ENCODE results near the gene SOX6. TPM values are rescaled to one million over a fixed set of nuclear protein-coding genes. Genes with fewer than 3 reads are reported as not detected.

The SOX6 gene
- total RNA-seq, 1 donor from 2014 or later: 1.4 TPM

DNA sequence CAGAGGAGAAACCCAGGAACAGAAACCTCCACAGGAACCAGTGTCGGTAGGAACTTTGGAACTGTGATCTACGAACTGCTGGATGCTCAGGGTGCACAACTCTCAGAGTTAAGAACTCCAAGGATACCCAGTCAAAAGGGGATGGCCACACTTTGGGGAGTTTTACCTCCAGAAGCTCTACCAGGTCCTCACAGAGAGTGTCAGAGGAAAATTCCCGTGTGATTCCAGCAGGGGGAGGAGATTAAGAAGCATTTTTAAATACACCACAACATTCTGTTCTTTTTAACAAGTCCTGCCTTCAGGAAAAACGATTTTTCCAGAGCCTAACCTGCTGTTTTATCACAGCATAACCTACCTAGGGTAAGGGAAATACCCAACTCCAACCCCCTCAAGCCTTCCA is 104.0 kb downstream of the SOX6 start:
- DNase-seq: no peak
- peaks cover 5% of the 10 kb centered on the region for H3K36me3 Mint-ChIP-seq (ENCODE audit: unreplicated experiment)
- no peaks in the 10 kb centered on the region for H3K4me1 Mint-ChIP-seq (ENCODE audit: low read depth, unreplicated experiment)
- H3K4me3 Mint-ChIP-seq (ENCODE audit: unreplicated experiment): no peak overlapping the region
- no peaks in the 10 kb centered on the region for H3K9me3 Mint-ChIP-seq (ENCODE audit: unreplicated experiment)
- no peaks in the 10 kb centered on the region for H3K27me3 Mint-ChIP-seq (ENCODE audit: unreplicated experiment)
- H3K27ac Mint-ChIP-seq (ENCODE audit: unreplicated experiment): no peak overlapping the region
- TF ChIP-seq, protein P1, sequence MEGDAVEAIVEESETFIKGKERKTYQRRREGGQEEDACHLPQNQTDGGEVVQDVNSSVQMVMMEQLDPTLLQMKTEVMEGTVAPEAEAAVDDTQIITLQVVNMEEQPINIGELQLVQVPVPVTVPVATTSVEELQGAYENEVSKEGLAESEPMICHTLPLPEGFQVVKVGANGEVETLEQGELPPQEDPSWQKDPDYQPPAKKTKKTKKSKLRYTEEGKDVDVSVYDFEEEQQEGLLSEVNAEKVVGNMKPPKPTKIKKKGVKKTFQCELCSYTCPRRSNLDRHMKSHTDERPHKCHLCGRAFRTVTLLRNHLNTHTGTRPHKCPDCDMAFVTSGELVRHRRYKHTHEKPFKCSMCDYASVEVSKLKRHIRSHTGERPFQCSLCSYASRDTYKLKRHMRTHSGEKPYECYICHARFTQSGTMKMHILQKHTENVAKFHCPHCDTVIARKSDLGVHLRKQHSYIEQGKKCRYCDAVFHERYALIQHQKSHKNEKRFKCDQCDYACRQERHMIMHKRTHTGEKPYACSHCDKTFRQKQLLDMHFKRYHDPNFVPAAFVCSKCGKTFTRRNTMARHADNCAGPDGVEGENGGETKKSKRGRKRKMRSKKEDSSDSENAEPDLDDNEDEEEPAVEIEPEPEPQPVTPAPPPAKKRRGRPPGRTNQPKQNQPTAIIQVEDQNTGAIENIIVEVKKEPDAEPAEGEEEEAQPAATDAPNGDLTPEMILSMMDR (IDR thresholded peaks at IDR 0.05; ENCODE audit: partially characterized antibody, unreplicated experiment): no peak

- Mint-ChIP-seq H3K27ac (ENCODE audit: unreplicated experiment) (no peak overlapping the region), H3K36me3 (ENCODE audit: unreplicated experiment) (peaks cover 5% of the 10 kb centered on the region), H3K27me3 (ENCODE audit: unreplicated experiment) (no peaks in the 10 kb centered on the region), H3K9me3 (ENCODE audit: unreplicated experiment) (no peaks in the 10 kb centered on the region), H3K4me3 (ENCODE audit: unreplicated experiment) (no peak overlapping the region), H3K4me1 (ENCODE audit: low read depth, unreplicated experiment) (no peaks in the 10 kb centered on the region)
- no peak for DNase-seq
- TF ChIP-seq, protein P1 (IDR thresholded peaks at IDR 0.05; ENCODE audit: partially characterized antibody, unreplicated experiment): no peak
Observed at GRCh38 chr11:16248248-16248647, 108.1 kb downstream of the SOX6 start.

DNA sequence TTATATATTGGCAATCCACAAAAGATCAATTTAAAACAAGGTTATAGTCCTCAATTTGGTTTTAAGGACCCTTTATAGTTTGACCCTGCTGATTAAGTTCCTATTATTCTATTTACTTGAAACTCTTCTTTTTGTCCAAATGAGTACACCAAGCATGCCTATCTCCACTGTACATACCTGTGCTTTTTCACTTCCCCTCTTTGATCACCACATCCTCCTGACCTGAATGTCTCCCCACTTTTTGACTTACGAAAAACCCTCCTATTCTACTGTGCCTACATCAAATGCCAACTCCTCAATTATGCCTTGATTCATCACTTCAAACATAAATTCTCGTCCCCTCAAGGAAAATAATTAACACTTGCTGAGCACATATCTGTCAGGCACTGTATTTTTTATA is 113.5 kb downstream of the SOX6 start:
- Mint-ChIP-seq H3K27ac (ENCODE audit: unreplicated experiment) (no peak overlapping the region), H3K4me1 (ENCODE audit: low read depth, unreplicated experiment) (peaks cover 2% of the 10 kb centered on the region), H3K27me3 (ENCODE audit: unreplicated experiment) (no peaks in the 10 kb centered on the region), H3K36me3 (ENCODE audit: unreplicated experiment) (no peaks in the 10 kb centered on the region), H3K4me3 (ENCODE audit: unreplicated experiment) (no peak overlapping the region), H3K9me3 (ENCODE audit: unreplicated experiment) (no peaks in the 10 kb centered on the region)
- DNase-seq: no peak
- TF ChIP-seq, protein P1 (IDR thresholded peaks at IDR 0.05; ENCODE audit: partially characterized antibody, unreplicated experiment): no peak

DNA sequence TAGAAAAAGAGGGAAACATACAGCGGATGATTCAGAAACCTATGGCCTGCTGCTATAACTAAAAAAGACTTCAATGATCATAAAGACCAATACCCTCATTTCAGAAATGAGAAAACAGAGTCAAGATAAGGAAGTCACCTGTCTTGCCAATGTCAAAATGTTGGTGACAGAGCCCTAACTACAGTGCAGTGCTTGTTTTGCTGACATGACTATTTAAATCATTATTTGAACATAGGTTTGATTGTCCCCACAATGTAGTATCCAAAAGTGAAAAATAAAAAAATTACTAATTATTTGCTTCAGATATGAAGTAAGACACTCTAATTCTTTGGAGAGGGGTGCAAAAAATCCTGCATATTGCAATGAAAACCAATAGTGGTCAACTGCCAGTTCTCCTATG is 115.7 kb downstream of the SOX6 start:
- H3K27me3 Mint-ChIP-seq (ENCODE audit: unreplicated experiment): no peaks in the 10 kb centered on the region
- no peaks in the 10 kb centered on the region for H3K36me3 Mint-ChIP-seq (ENCODE audit: unreplicated experiment)
- H3K27ac Mint-ChIP-seq (ENCODE audit: unreplicated experiment): no peak overlapping the region

More for the DNA sequence above, 115.7 kb downstream of the SOX6 start:
- H3K4me3 Mint-ChIP-seq (ENCODE audit: unreplicated experiment): no peak overlapping the region
- H3K9me3 Mint-ChIP-seq (ENCODE audit: unreplicated experiment): no peaks in the 10 kb centered on the region
- DNase-seq: no peak
- TF ChIP-seq, protein P1 (IDR thresholded peaks at IDR 0.05; ENCODE audit: partially characterized antibody, unreplicated experiment): no peak
- peaks cover 2% of the 10 kb centered on the region for H3K4me1 Mint-ChIP-seq (ENCODE audit: low read depth, unreplicated experiment)
